Body of pancreas (tissue), 4 donors: ENCODE results near the gene FECH. TPM values are rescaled to one million over a fixed set of nuclear protein-coding genes. Genes with fewer than 3 reads are reported as not detected.
A peak's percentile ranks its signal among the peaks of the same experiment; 100 is the strongest.

Source experiments
- ATAC-seq: fragments of 150-250 bp; one replicate; pipeline ENCODE4 v1.9.1; 2016
- DNase-seq, 4 donors: peaks; one replicate each; pipeline ENCODE4 v3.0.0-alpha.2; 2019
- H3K27ac ChIP-seq, 4 donors: fragments of 200-600 bp; sonication (generic); 1 replicate in 3 of 4; 2 replicates in 1 of 4; pipeline versions ENCODE4 v1.5.1 to v1.6.1; 2016 to 2019; ENCODE audit warnings: mild to moderate bottlenecking in 1 of 4, mixed read lengths in 1 of 4, moderate library complexity in 1 of 4
- H3K27me3 ChIP-seq, 2 donors: fragments of 200-600 bp; sonication (generic); one replicate each; pipeline ENCODE4 v1.6.0; 2016; ENCODE audit warnings: mild to moderate bottlenecking in 1 of 2
- H3K36me3 ChIP-seq, 2 donors: fragments of 200-600 bp; sonication (generic); replicated peaks in 1 of 2; 2 replicates each; pipeline ENCODE4 v1.5.1; 2016; ENCODE audit warnings: low read depth in 2 of 2; ENCODE audit not compliant: insufficient read depth in 1 of 2
- H3K4me1 ChIP-seq: fragments of 200-600 bp; sonication (generic); one replicate; pipeline ENCODE4 v1.6.0; 2016
- H3K4me3 ChIP-seq, 2 donors: fragments of 200-600 bp; sonication (generic); 1 replicate in 1 of 2; 2 replicates in 1 of 2; pipeline ENCODE4 v1.5.1; 2016 to 2019
- H3K9me3 ChIP-seq, 3 donors: fragments of 200-600 bp; sonication (generic); 1 replicate in 2 of 3; 2 replicates in 1 of 3; pipeline ENCODE4 v1.5.1; 2016
- CTCF ChIP-seq, 7 experiments: fragments of 450-650 bp in 4 of 7; fragments of 200-600 bp in 3 of 7; sonication (generic) in 3 of 7; IDR thresholded peaks; one replicate each; pipeline ENCODE4 v1.5.1; 2016 to 2019; ENCODE audit warnings: antibody characterized with exemption in 7 of 7
- POLR2A ChIP-seq, 3 donors: fragments of 450-650 bp; IDR thresholded peaks; one replicate each; pipeline ENCODE4 v1.6.1; 2016; ENCODE audit warnings: antibody characterized with exemption in 3 of 3, mild to moderate bottlenecking in 2 of 3
- WGBS, 2 donors: methylation state at CpG; one replicate each; pipeline ENCODE4 v1.1.5; 2017; 5-methylcytosine and 5-hydroxymethylcytosine counted together
- intact Hi-C: fragments of 100-400 bp; cut with DNase I; formaldehyde crosslinking; loops from one replicate; pipeline ENCODE4 v1.15.1; 2023
- total RNA-seq, 2 donors: library from RNA; depleted of rRNA; stranded (reverse); fragments of >200 nt; gene quantifications; one replicate each; pipeline ENCODE4 v1.1.0, GENCODE V29; 2016

Gene FECH
- total RNA-seq, 2 donors from 2014 or later: 16.8 to 20.0 TPM

DNA sequence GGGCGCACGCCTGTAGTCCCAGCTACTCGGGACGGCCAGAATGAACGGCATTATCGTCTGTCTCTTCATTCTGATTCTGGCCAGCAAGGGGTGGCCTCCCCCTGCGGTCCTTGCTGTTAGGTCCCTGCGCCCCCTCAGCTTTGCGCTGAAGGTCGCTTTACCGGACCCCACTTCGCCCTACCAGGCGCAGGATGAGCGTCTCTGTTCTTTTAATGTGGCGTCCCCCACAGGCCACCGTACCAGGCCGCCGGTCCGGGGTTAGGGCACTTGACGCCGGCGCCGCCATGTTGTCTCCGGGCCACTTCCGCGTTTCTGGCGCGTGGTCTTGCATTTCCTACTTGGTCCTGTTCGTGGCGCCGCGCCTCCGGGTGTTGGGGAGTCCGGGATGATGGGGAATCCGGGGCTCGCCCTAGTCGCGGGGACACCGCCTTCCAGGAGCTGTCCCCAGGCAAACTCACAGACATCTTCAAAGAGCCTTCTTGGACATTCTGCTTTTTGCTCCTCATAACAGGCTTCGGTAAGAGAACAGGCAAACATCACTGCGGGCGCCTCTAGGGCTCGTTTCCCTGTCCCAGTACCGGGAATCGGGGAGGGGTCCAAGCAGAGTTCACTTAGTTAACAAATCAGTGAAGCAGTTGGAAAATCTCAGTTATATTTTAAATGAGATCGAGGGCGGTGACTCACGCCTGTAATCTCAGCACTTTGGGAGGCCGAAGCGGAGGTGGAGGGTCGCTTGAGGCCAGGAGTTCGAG, 43.7 kb upstream of the FECH start:
- intact Hi-C loops: no loop called here
- H3K36me3 ChIP-seq: no peaks in the 10 kb centered on the region
- DNase-seq (peak; percentile 95 to 97 (median 96)), ATAC-seq (peak; percentile 100)
- no peaks in the 10 kb centered on the region for H3K9me3 ChIP-seq
- H3K4me3 ChIP-seq: peak overlapping the region; percentile 16 to 61
- TF ChIP-seq CTCF (IDR thresholded peaks at IDR 0.05): peak; percentile 52 to 91 (median 84)
- TF ChIP-seq POLR2A (IDR thresholded peaks at IDR 0.05): peak in 2 of 3 donors; percentile 45 to 52
- WGBS, 2 donors: 2 to 4% methylated on average over 36 to 52 of the region's 52 CpGs
- peak overlapping the region in 3 of 4 donors; percentile 53 to 78 (median 68) for H3K27ac ChIP-seq
- no peaks in the 10 kb centered on the region for H3K4me1 ChIP-seq
- H3K27me3 ChIP-seq: no peaks in the 10 kb centered on the region

DNA sequence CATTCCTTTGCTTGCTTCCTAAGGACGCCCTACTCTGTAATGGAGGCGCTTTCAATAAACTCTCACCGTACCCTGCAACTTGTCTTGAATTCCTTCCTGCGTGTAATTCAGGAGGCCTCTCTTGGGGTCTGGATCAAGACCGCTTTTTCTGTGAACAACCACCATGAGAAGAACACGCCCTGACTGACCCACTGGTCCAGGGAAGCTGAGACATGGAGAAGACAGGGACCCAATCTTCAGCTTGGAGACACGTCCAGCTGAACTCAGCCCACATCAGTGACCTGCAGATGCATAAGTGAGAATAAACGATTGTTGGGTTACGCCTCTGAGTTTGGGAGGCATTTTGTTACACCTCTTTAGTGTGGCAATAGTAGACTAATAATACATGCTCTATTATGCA, 42.9 kb upstream of the FECH start:
- 96 to 97% methylated on average over 9 of the region's 9 CpGs for WGBS, 2 donors
- no peak overlapping the region for H3K4me3 ChIP-seq
- no peaks in the 10 kb centered on the region for H3K27me3 ChIP-seq
- no peaks in the 10 kb centered on the region for H3K4me1 ChIP-seq
- H3K9me3 ChIP-seq: no peaks in the 10 kb centered on the region
- no peaks in the 10 kb centered on the region for H3K36me3 ChIP-seq
- TF ChIP-seq CTCF (IDR thresholded peaks at IDR 0.05) (no peak), POLR2A (IDR thresholded peaks at IDR 0.05) (no peak)
- no peak for DNase-seq
- intact Hi-C loops: no loop called here
- ATAC-seq: no peak
- no peak overlapping the region for H3K27ac ChIP-seq

DNA sequence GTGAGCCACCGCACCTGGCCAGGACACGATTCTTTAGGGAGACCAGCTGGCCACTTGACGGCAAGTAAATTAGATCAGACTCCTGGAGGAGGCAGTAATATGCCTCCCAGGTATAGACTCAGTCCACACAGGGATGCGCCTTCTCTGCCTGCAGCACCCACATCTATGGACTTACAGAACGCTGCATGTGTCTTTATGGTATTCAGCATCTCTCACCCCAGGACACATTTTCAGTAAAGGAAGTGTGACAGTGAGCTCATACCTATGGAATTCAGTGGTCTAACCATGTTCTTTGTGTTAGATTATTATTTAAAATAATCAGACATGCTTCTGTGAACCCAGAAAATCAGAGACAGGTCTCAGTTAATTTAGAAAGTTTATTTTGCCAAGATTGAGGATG, 41.0 kb upstream of the FECH start:
- TF ChIP-seq POLR2A (IDR thresholded peaks at IDR 0.05) (no peak), CTCF (IDR thresholded peaks at IDR 0.05) (no peak)
- 69 to 70% methylated on average over 4 to 5 of the region's 5 CpGs for WGBS, 2 donors
- intact Hi-C loops: no loop called here
- Histone ChIP-seq H3K4me3 (no peak overlapping the region), H3K9me3 (no peaks in the 10 kb centered on the region), H3K27ac (no peak overlapping the region), H3K4me1 (peaks cover 2% of the 10 kb centered on the region), H3K27me3 (no peaks in the 10 kb centered on the region), H3K36me3 (no peaks in the 10 kb centered on the region)
- ATAC-seq: no peak
- DNase-seq: no peak

DNA sequence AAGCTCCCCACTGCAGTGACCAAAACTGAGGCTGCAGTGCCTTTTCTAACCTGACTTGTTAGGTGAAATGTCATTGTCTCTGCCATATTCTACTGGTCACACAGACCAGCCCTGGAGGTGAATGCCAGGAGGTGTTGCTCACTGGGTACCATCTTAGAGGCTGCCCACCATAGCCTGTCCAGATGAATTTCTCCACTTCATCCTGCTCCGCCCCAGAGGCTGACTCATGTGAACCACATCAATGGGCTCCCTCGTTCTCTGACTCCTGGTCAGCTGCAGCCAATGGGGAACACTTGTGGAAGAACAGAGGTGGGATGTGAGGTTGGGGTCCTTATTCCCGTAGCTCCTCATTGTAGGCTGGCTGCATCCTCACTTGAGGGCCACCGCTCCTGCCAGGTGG, 38.5 kb upstream of the FECH start:
- TF ChIP-seq CTCF (IDR thresholded peaks at IDR 0.05) (no peak), POLR2A (IDR thresholded peaks at IDR 0.05) (no peak)
- H3K4me1 ChIP-seq: peaks cover 13% of the 10 kb centered on the region
- H3K4me3 ChIP-seq: no peak overlapping the region
- WGBS, 2 donors: 67 to 78% methylated on average over 3 to 4 of the region's 4 CpGs
- DNase-seq (no peak), ATAC-seq (no peak)
- no peak overlapping the region for H3K27ac ChIP-seq
- intact Hi-C loops: no loop called here
- no peaks in the 10 kb centered on the region for H3K9me3 ChIP-seq
- no peaks in the 10 kb centered on the region for H3K27me3 ChIP-seq
- H3K36me3 ChIP-seq: no peaks in the 10 kb centered on the region

DNA sequence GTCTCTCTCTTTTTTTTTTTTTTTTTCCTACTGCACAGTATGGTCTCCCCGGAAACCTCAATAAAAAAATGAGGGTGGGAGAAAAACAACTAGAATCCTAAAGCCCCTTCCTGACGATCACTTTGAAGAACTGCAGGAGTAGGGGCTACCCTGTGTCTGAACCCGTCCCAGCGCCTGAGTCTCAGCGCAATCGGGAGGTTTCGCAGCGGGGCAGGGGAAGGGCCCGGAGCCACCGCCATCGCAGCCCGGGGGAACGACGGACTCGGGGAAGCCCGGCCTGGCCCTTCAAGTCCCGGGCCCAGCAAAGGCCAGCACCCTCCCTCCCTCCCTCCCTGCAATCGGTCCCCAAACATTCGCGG, 34.7 kb upstream of the FECH start:
- DNase-seq: no peak
- TF ChIP-seq POLR2A (IDR thresholded peaks at IDR 0.05): no peak
- peak; percentile 20 for ATAC-seq
- Histone ChIP-seq H3K9me3 (no peaks in the 10 kb centered on the region), H3K4me3 (peak overlapping the region; percentile 38 to 57), H3K27ac (peak overlapping the region; percentile 64 to 97 (median 78)), H3K27me3 (no peaks in the 10 kb centered on the region), H3K36me3 (no peaks in the 10 kb centered on the region), H3K4me1 (peaks cover 19% of the 10 kb centered on the region)
- WGBS, 2 donors: 0 to 1% methylated on average over 5 to 20 of the region's 20 CpGs
- intact Hi-C loops: no loop called here
